A673 (cell line): Measurements from ENCODE around the gene GALNT2.

Source experiments
- EZH2 ChIP-seq: fragments of 200-600 bp; sonication (generic); IDR thresholded peaks from 2 replicates; pipeline ENCODE4 v1.6.1; 2017; ENCODE audit warnings: borderline replicate concordance, low read depth, mild to moderate bottlenecking, mixed read lengths, antibody characterized with exemption, low read length; ENCODE audit not compliant: poor library complexity, severe bottlenecking
- TF ChIP-seq, protein P1 (sequence below): fragments of 300-800, 200-600 bp; sonication (generic); conservative IDR thresholded peaks from 2 replicates; pipeline ENCODE4 v1.5.1; 2017; ENCODE audit warnings: low read depth, mild to moderate bottlenecking, antibody characterized with exemption, low read length, moderate library complexity, mixed read lengths

DNA sequence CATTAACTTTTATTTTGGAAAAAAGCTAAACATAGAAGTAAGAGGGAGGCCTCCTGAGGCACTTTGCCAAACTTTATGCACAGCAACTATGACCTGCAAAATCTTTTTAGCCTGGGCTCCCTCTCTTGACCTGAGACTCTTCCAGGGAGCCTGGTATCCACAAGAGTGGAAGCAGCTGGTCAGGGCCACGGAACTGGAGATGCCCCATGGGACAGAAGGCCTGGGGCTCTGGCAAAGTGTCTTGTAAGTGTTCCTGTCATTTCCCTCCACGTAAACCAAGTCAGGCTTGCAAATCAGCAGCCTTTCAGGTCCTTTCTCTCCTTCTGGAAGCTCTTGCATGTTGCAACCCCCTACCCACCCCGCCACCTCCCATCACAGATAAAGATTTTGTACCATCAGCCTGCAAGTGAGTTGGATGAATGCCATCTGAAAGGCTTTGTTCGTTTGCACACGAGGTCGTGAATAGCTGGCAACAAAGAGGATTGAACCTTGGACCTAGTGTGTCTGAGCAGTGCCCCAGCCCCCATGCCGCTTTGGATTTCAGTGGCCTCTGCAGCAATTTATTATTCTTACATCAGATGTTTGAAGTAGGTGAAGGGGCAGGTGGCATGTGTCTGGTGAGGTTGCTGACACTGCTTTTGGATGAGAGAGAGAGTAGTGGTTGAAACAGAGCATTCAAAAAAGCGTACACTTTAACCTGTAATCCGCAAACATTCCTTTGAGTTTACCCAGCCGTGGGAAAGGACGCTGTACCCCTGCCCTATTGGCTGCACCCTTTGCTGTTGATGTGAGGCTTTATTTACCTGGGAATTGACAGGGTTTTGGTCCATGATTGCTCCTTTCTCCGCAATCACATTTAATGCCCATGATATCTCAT is 91.6 kb downstream of the GALNT2 start:
- no peak for TF ChIP-seq EZH2
- TF ChIP-seq, protein P1, sequence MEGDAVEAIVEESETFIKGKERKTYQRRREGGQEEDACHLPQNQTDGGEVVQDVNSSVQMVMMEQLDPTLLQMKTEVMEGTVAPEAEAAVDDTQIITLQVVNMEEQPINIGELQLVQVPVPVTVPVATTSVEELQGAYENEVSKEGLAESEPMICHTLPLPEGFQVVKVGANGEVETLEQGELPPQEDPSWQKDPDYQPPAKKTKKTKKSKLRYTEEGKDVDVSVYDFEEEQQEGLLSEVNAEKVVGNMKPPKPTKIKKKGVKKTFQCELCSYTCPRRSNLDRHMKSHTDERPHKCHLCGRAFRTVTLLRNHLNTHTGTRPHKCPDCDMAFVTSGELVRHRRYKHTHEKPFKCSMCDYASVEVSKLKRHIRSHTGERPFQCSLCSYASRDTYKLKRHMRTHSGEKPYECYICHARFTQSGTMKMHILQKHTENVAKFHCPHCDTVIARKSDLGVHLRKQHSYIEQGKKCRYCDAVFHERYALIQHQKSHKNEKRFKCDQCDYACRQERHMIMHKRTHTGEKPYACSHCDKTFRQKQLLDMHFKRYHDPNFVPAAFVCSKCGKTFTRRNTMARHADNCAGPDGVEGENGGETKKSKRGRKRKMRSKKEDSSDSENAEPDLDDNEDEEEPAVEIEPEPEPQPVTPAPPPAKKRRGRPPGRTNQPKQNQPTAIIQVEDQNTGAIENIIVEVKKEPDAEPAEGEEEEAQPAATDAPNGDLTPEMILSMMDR = no peak
